WERI-Rb-1 (cell line): Measurements from ENCODE around the gene PHF13.

ENCODE experiments used
- DNase-seq: peaks from one replicate; pipeline ENCODE4 v3.0.0-alpha.2; 2020
- H3K27ac ChIP-seq: fragments of 250-450 bp; sonication (Bioruptor Pico); 2 replicates; pipeline ENCODE4 v1.5.1; 2020; ENCODE audit warnings: mild to moderate bottlenecking, moderate library complexity
- H3K27me3 ChIP-seq: fragments of 250-450 bp; sonication (Bioruptor Pico); 2 replicates; pipeline ENCODE4 v1.5.1; 2021; ENCODE audit warnings: mild to moderate bottlenecking, low read depth, moderate library complexity; ENCODE audit not compliant: insufficient read depth, severe bottlenecking
- H3K36me3 ChIP-seq: fragments of 250-450 bp; sonication (Bioruptor Pico); 2 replicates; pipeline ENCODE4 v1.5.1; 2020; ENCODE audit warnings: mild to moderate bottlenecking, moderate library complexity
- H3K4me3 ChIP-seq: 2 replicates; pipeline ENCODE4 v1.5.1; 2011; ENCODE audit warnings: low read depth, mild to moderate bottlenecking, control low read depth, low read length
- H3K9me3 ChIP-seq: fragments of 250-450 bp; sonication (Bioruptor Pico); 2 replicates; pipeline ENCODE4 v1.5.1; 2021; ENCODE audit warnings: mild to moderate bottlenecking, moderate library complexity; ENCODE audit not compliant: severe bottlenecking
- CTCF ChIP-seq: IDR thresholded peaks from 2 replicates; pipeline ENCODE4 v1.5.1; 2011; ENCODE audit warnings: low read depth, mild to moderate bottlenecking, control low read depth, inconsistent platforms, low read length

PHF13 gene

DNA sequence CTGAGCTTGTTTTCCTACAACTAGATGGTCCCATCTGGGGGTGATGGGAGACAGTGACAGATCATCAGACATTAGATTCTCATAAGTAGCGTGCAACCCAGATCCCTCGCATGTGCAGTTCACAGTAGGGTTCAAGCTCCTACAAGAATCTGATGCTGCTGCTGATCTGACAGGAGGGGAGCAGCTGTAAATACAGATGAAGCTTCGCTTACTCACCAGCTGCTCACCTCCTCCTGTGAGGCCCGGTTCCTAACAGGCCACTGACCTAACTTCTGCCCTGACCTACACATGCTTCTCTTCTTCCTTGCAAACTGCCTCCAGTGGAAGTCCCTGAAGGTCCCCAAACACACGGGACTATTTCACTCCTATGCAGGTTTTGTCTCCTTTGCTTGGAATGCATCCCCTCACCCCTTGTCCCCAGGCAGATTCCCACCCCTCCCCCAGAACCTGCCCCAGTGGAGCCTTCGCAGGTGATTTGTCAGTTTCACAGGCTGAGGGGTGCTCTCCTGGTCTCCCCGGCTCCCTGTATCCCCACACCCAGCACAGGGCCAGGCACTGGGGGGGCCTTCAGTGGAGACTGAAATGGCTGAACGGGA lies 39.4 kb upstream of the PHF13 start:
- Histone ChIP-seq H3K36me3 (no peaks in the 10 kb centered on the region), H3K27me3 (no peaks in the 10 kb centered on the region), H3K9me3 (no peaks in the 10 kb centered on the region), H3K4me3 (no peak overlapping the region), H3K27ac (peak overlapping the region; percentile 34; the same call in 1 of the 2 replicates)
- DNase-seq = no peak
- TF ChIP-seq CTCF = no peak

GRCh38 chr1:6574818-6575217 lies 38.7 kb upstream of the PHF13 start:
- Histone ChIP-seq H3K27me3 (no peaks in the 10 kb centered on the region), H3K9me3 (no peaks in the 10 kb centered on the region), H3K27ac (no peak overlapping the region), H3K36me3 (no peaks in the 10 kb centered on the region), H3K4me3 (no peak overlapping the region)
- no peak for TF ChIP-seq CTCF
- DNase-seq = no peak

- Histone ChIP-seq H3K36me3 (peaks cover 23% of the 10 kb centered on the region), H3K9me3 (no peaks in the 10 kb centered on the region), H3K27ac (no peak overlapping the region), H3K27me3 (no peaks in the 10 kb centered on the region), H3K4me3 (no peak overlapping the region)
- no peak for TF ChIP-seq CTCF
- no peak for DNase-seq
Observed at GRCh38 chr1:6577831-6578525, 35.6 kb upstream of the PHF13 start.

- Histone ChIP-seq H3K36me3 (peaks cover 27% of the 10 kb centered on the region), H3K27ac (peak overlapping the region; percentile 88)
Observed at GRCh38 chr1:6578624-6579373, 34.7 kb upstream of the PHF13 start.

GRCh38 chr1:6579374-6580118 lies 34.0 kb upstream of the PHF13 start, which contains the start of gene ZBTB48:
Gene ZBTB48 (plus strand): TSS chr1:6579994. CDS start chr1:6580610, 616 bp downstream.
- H3K4me3 ChIP-seq = peak within 1 kb of the TSS; percentile 81
- H3K27me3 ChIP-seq = no peaks in the 10 kb centered on the region
- peak; percentile 99 for DNase-seq
- H3K36me3 ChIP-seq = peaks cover 29% of the 10 kb centered on the region
- no peak for TF ChIP-seq CTCF
- H3K9me3 ChIP-seq = no peaks in the 10 kb centered on the region
- peak within 1 kb of the TSS; percentile 88 for H3K27ac ChIP-seq

More at GRCh38 chr1:6578624-6579373, 34.7 kb upstream of the PHF13 start:
- peak overlapping the region; percentile 81 for H3K4me3 ChIP-seq
- no peaks in the 10 kb centered on the region for H3K9me3 ChIP-seq
- no peak for DNase-seq
- no peaks in the 10 kb centered on the region for H3K27me3 ChIP-seq
- no peak for TF ChIP-seq CTCF
